Endometrium (tissue), 2 donors: ENCODE results near the gene UNKL.
A peak's percentile ranks its signal among the peaks of the same experiment; 100 is the strongest.

Experiments used
- FAIRE-seq: peaks from 2 replicates; lab custom pipeline; 2012; peaks lifted over from hg19 to GRCh38; lab: Jason Lieb, UNC
- donor health status: control.
- donor health status: control.

Gene UNKL

GRCh38 chr16:1414532-1415260, at the start of gene UNKL:
Gene UNKL (minus strand): TSS chr16:1414704. CDS start chr16:1414691, 13 bp downstream.
- FAIRE-seq = no peak

GRCh38 chr16:1461146-1461545, 46.6 kb upstream of the UNKL start:
- peak; percentile 53 for FAIRE-seq

GRCh38 chr16:1460602-1461138, 46.2 kb upstream of the UNKL start:
- no peak for FAIRE-seq

GRCh38 chr16:1459967-1460366, 45.5 kb upstream of the UNKL start:
- no peak for FAIRE-seq

GRCh38 chr16:1458977-1459341, 44.5 kb upstream of the UNKL start:
- no peak for FAIRE-seq

GRCh38 chr16:1458336-1458976, 44.0 kb upstream of the UNKL start:
- FAIRE-seq = no peak

GRCh38 chr16:1457489-1458245, 43.2 kb upstream of the UNKL start:
- FAIRE-seq = no peak

- no peak for FAIRE-seq
These were observed 42.4 kb upstream of the UNKL start for GRCh38 chr16:1456951-1457350.

- FAIRE-seq = no peak
These were observed 41.0 kb upstream of the UNKL start for GRCh38 chr16:1455190-1456171.

GRCh38 chr16:1454561-1454960, 40.1 kb upstream of the UNKL start:
- FAIRE-seq = no peak

GRCh38 chr16:1453316-1453715, 38.8 kb upstream of the UNKL start:
- no peak for FAIRE-seq

GRCh38 chr16:1452530-1452929, 38.0 kb upstream of the UNKL start:
- FAIRE-seq = no peak

GRCh38 chr16:1451702-1452392, 37.3 kb upstream of the UNKL start:
- no peak for FAIRE-seq

- FAIRE-seq = no peak
These were observed 36.3 kb upstream of the UNKL start for GRCh38 chr16:1450841-1451240.

- FAIRE-seq = no peak
These were observed 35.7 kb upstream of the UNKL start for GRCh38 chr16:1450218-1450617.

GRCh38 chr16:1449201-1449788, 34.8 kb upstream of the UNKL start:
- no peak for FAIRE-seq

- no peak for FAIRE-seq
These were observed 34.1 kb upstream of the UNKL start for GRCh38 chr16:1448536-1449116.

GRCh38 chr16:1447965-1448364, 33.5 kb upstream of the UNKL start:
- FAIRE-seq = no peak

- no peak for FAIRE-seq
These were observed 32.0 kb upstream of the UNKL start for GRCh38 chr16:1446296-1447080.
